Glomerular endothelial cell (primary cell): ENCODE measurements around the gene GNG7. TPM values are rescaled to one million over a fixed set of nuclear protein-coding genes. Genes with fewer than 3 reads are reported as not detected.
"Not testable (repeated sequence)": the region's sequence is repeated elsewhere in the genome, so short reads cannot be mapped to it uniquely, and the experiment has no call there.

Experiments
- DNase-seq: peaks from one replicate; pipeline ENCODE4 v3.0.0-alpha.2; 2011; ENCODE audit warnings: low read depth, low spot score; ENCODE audit errors: extremely low read depth
- total RNA-seq: library from RNA; depleted of rRNA; stranded (reverse); fragments of >200 nt; gene quantifications from 2 replicates; pipeline ENCODE4 v1.2.3, GENCODE V29; 2015

The GNG7 gene
- total RNA-seq, 1 donor from 2014 or later = 1.3 TPM

DNA sequence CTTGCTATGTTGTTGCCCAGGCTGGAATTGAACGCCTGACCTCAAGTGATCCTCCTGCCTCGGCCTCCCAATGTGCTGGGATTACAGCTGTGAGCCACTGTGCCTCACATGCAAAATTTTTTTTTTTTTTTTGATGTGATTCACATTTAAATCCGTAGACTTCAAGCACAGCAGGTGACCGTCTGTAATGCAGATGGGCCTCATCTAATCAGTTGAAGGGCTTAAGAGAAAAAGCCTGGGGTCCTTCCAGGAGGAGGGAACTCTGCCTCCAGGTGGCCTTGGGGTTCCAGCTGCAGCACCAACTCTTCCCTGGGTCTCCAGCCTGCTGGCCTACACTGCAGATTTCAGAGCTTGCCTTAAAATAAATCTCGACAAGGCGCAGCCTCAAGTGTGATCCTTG, 183.0 kb downstream of the GNG7 start:
- no peak for DNase-seq

- DNase-seq = not testable (repeated sequence)
Observed at GRCh38 chr19:2518856-2519255, 183.6 kb downstream of the GNG7 start.

GRCh38 chr19:2517881-2518601, 184.5 kb downstream of the GNG7 start:
- no peak for DNase-seq

DNA sequence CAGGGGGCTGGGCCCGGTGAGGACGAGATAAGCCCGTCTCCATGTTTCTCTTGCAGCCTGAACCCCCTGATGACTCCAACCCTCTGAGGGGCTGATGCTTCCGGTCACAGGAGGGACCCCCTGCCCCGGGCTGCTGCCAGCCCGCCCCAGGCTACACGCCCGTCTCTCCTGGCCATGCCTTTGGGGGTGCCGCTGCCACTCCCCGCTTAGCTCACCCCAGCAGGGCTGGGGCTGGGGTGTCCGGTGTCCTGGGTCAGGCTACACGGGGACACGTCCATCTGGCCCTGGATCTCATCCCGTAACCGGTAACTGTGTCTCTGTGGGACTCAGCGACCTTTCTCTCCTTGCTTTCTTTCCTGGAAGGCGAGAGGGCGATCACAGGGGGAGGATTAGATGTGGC, 185.8 kb downstream of the GNG7 start:
- DNase-seq = no peak

DNA sequence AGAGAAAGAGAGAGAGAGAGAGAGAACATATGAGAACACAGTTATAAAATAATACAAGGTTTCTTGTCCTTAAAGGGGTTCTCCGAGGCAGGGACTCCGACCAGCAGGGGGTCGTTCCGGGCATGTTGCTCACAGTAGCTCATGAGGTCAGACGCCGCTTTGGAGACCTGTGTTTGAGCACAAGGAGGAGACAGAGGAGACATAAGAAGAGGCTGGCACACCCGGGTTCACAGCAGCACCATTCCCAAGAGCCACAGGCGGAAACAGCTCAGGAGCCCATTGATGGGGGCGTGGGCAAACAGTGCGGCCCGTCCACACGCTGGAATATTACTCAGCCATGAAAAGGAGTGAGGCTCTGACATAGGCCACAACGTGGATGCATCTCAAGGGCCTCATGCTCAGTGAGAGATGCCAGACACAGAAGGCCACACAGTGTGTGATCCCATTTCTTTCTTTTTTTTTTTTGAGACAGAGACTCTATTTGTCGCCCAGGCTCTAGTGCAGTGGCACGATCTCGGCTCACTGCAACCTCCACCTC, 187.4 kb downstream of the GNG7 start:
- no peak for DNase-seq

DNA sequence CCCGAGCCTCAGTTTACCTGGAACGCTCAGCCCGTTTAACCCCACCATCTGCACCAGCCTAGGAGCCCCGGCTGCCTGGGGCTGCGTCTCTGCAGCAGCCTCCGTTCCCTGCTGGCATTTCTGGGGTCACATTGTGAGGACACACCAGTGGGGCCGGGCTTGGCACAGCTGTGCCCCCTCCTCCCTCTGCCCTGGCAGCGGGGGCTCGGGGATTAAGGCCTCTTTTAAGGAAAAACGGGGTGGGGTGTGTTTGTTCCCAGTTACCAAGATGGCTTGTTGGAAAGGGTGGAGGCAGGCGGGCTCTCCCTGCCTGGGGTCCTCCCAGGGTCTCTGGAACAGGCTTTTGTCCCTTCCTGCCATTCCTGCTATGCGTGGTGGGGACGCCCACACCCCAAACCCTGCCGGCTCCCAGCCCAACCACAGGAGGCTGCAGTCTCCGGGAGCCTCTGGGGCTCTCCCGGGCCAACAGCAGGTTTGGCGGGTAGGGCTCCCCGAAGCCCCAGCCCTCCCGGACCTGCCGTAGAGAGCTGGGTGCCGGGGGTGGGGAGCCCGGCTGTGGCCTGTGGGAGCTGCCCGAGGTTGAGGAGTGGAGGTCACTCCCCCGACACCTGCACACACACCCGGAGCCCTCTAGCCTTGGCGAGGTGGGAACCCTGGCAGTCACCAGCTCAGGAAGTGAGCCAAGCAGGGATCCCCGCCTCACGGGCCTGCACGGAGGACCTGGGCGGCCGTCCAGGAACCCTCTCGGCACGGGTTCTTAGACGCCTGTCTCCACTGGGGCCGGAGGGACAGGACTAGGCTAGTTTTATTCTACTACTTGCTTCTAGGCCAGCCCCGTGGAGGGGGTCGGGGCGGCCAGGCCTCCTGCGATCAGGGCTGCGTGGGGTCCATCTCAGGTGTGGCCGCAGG, 189.7 kb downstream of the GNG7 start:
- no peak for DNase-seq

- DNase-seq = no peak
Observed at GRCh38 chr19:2511991-2512390, 190.5 kb downstream of the GNG7 start.

DNA sequence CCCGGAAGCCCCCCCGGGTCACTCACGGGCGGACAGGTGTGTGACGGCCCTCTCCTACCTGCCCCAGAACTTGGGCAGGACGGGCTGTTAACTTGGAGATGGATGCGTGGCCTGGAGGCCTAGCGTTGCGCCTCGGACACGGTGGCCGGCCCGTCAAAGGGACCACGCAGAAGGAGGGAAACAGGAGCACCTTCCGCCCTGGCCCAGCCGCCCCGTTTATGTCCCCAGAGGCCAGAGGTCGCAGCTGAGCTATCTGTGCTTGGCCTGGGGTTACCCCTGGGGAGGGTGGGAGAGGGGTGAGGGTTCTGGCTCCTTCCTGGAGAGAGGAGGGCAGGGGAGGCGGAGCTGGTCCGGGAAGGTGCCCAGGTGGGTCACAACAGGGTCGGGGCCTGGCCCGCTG, 190.9 kb downstream of the GNG7 start:
- DNase-seq = no peak

DNA sequence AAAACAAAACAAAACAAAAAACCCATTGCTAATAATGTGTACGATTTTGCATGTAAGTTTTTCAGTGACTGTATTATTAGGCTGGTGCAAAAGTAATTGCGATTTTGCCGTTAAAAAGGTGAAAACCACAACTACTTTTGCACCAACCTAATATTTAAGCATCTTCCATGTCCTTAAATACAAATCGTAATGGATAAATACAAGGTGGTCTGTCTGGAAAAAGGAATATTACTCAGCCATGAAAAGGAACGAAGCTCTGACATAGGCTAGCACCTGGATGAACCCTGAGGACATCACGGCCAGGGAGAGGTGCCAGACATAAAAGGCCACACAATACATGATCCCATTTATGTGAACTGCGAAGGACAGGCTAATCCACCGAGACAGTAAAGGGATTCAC, 193.4 kb downstream of the GNG7 start:
- DNase-seq = no peak

- peak; percentile 87 for DNase-seq
Observed at GRCh38 chr19:2507109-2507508, 195.4 kb downstream of the GNG7 start.

- DNase-seq = not testable (repeated sequence)
Observed at GRCh38 chr19:2506656-2507055, 195.8 kb downstream of the GNG7 start.

GRCh38 chr19:2503521-2504109, 198.9 kb downstream of the GNG7 start:
- no peak for DNase-seq

DNA sequence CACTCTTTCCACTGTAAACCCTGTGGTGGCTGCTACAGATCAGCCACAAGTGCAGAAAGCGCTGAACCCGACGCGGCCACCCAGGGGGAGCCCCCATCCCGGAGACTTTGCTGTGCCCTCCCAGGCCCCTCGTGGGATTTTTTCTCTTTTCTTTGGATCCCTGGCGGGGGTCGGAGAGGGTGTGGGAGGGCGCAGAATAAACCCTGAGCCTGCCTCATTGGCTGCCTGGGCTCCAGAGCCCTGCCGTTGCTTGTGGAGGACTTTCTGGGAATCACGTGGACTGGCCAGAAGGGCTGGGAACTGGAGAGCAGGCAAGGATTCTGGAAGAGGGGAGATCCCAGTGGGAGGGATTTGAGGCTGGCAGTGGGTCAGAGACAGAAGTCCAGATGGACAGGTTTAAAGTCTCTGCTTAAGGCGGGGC, 201.6 kb downstream of the GNG7 start:
- DNase-seq = no peak

DNA sequence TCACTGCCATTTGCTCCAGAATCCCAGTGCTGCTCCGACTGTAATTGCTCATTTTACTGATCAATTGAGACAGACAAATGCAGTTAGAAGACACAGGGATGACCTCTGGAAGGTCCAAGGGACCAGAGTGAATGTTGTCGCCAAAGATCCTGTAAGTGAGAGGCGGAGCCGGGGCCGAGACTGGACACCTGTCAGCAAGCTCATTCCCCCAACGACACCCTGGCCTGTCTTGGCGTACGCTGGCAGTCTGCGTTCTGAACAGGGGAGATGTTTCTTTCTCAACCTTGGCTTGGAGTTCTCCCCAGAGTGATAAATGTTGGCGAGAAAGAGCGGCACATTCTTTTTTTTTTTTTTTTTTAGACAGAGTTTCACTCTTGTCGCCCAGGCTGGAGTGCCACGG, 202.3 kb downstream of the GNG7 start:
- no peak for DNase-seq

GRCh38 chr19:2497186-2497585, 205.3 kb downstream of the GNG7 start:
- DNase-seq = no peak

GRCh38 chr19:2495651-2496316, 206.7 kb downstream of the GNG7 start:
- DNase-seq = no peak

- no peak for DNase-seq
Observed at GRCh38 chr19:2495130-2495641, 207.3 kb downstream of the GNG7 start.

GRCh38 chr19:2494447-2495129, 207.9 kb downstream of the GNG7 start:
- no peak for DNase-seq

DNA sequence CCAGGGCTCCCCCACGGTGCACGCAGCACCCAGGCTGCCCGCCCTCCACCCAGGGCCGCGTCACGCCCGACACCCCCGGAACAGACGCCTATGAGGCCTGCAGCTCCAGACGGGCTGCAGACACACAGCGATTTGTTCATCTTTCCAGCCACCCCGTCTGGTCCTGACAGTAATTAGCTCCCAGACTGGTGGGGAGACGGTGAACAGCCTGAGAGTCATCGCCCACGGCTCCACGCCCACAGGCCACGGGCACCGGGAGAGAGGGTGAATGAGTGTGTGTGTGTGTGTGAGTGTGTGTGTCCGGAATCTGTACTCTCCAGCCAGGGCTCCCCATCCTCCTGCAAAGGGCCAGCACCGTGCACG, 208.4 kb downstream of the GNG7 start:
- no peak for DNase-seq

GRCh38 chr19:2493448-2493847, 209.0 kb downstream of the GNG7 start:
- not testable (repeated sequence) for DNase-seq
